ENCODE data around the gene ALK.

DNA sequence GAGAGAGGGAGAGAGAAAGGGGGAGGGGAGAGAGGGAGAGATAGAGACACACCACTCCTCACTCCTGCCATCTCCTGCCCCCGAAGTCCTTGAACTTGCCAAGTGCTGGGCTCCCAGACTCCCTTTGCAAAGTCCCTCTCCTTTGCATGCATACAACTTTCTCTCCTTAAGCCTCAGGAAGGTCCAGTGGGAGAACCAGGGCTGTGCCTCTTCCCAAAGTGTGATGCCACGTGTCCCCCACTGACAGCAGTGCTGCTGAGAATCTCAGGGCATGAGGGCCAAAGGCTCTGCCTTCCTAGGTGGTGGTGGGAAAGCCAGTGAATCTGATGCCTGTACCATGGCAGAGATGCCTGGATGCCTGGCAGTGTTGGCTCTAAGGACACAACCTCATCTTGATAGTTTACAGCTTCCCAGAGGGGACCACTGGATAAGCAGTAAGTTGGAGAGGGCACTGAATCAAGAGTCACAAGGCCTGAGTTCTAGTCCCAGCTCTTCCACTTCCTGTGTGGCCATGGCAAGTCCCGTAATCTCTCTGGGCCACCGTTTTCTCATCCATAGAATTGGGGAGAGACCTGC lies 702.7 kb downstream of the ALK start:
- TF ChIP-seq, protein P1, sequence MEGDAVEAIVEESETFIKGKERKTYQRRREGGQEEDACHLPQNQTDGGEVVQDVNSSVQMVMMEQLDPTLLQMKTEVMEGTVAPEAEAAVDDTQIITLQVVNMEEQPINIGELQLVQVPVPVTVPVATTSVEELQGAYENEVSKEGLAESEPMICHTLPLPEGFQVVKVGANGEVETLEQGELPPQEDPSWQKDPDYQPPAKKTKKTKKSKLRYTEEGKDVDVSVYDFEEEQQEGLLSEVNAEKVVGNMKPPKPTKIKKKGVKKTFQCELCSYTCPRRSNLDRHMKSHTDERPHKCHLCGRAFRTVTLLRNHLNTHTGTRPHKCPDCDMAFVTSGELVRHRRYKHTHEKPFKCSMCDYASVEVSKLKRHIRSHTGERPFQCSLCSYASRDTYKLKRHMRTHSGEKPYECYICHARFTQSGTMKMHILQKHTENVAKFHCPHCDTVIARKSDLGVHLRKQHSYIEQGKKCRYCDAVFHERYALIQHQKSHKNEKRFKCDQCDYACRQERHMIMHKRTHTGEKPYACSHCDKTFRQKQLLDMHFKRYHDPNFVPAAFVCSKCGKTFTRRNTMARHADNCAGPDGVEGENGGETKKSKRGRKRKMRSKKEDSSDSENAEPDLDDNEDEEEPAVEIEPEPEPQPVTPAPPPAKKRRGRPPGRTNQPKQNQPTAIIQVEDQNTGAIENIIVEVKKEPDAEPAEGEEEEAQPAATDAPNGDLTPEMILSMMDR (IDR thresholded peaks at IDR 0.05; ENCODE audit: low read depth, low read length): no peak
- TF ChIP-seq POLR2A (IDR thresholded peaks at IDR 0.05; ENCODE audit: extremely low read depth, insufficient read length): no peak

All from NB4 (cell line).